GM19395 (cell line): ENCODE data around the gene NPAS1.
"Not testable (repeated sequence)": the region's sequence is repeated elsewhere in the genome, so short reads cannot be mapped to it uniquely, and the experiment has no call there.

ENCODE experiments used
- ATAC-seq: cut with Tn5 transposase; IDR thresholded peaks from one replicate; pipeline ENCODE4 v1.9.1; 2021; ENCODE audit warnings: mild to moderate bottlenecking, moderate library complexity; ENCODE audit not compliant: unreplicated experiment

NPAS1 gene

GRCh38 chr19:46990991-46991676, 28.5 kb upstream of the NPAS1 start:
- no peak for ATAC-seq

GRCh38 chr19:46992699-46993535, 26.7 kb upstream of the NPAS1 start:
- ATAC-seq, result no peak

- no peak for ATAC-seq
These were observed 26.0 kb upstream of the NPAS1 start for GRCh38 chr19:46993622-46994021.

GRCh38 chr19:46994141-46994686, 25.4 kb upstream of the NPAS1 start:
- ATAC-seq, result no peak

GRCh38 chr19:46995492-46995891, 24.1 kb upstream of the NPAS1 start:
- ATAC-seq, result no peak

GRCh38 chr19:46998445-46999125, 21.1 kb upstream of the NPAS1 start:
- ATAC-seq, result no peak

- no peak for ATAC-seq
These were observed 20.3 kb upstream of the NPAS1 start for GRCh38 chr19:46999377-46999776.

- no peak for ATAC-seq
These were observed 19.8 kb upstream of the NPAS1 start for GRCh38 chr19:46999878-47000277.

GRCh38 chr19:47000373-47000772, 19.3 kb upstream of the NPAS1 start:
- ATAC-seq, result no peak

- no peak for ATAC-seq
These were observed 18.1 kb upstream of the NPAS1 start for GRCh38 chr19:47001584-47001983.

- no peak for ATAC-seq
These were observed 17.4 kb upstream of the NPAS1 start for GRCh38 chr19:47002106-47002766.

- ATAC-seq, result no peak
These were observed 16.6 kb upstream of the NPAS1 start for GRCh38 chr19:47002853-47003610.

- ATAC-seq, result no peak
These were observed 15.8 kb upstream of the NPAS1 start for GRCh38 chr19:47003611-47004465.

- no peak for ATAC-seq
These were observed 14.4 kb upstream of the NPAS1 start for GRCh38 chr19:47005164-47005641.

GRCh38 chr19:47005873-47006272, 13.8 kb upstream of the NPAS1 start:
- no peak for ATAC-seq

- no peak for ATAC-seq
These were observed 13.1 kb upstream of the NPAS1 start for GRCh38 chr19:47006496-47006895.

- not testable (repeated sequence) for ATAC-seq
These were observed 9.1 kb upstream of the NPAS1 start for GRCh38 chr19:47010549-47010948.

GRCh38 chr19:47012617-47013016, 7.0 kb upstream of the NPAS1 start:
- no peak for ATAC-seq

GRCh38 chr19:47013041-47013517, 6.6 kb upstream of the NPAS1 start:
- ATAC-seq, result no peak
